Esophagus muscularis mucosa (tissue), 4 donors: ENCODE data around the gene FKBP9. TPM values are rescaled to one million over a fixed set of nuclear protein-coding genes. Genes with fewer than 3 reads are reported as not detected.

ENCODE experiments used
- DNase-seq: peaks from one replicate; pipeline ENCODE4 v3.0.0-alpha.2; 2017; ENCODE audit errors: extremely low spot score
- H3K27ac ChIP-seq, 4 donors: fragments of 200-600 bp; sonication (generic); replicated peaks in 1 of 4; 1 replicate in 3 of 4; 2 replicates in 1 of 4; pipeline ENCODE4 v1.5.1; 2016 to 2019; ENCODE audit warnings: mild to moderate bottlenecking in 1 of 4
- H3K27me3 ChIP-seq, 4 donors: fragments of 200-600 bp; sonication (generic); one replicate each; pipeline versions ENCODE4 v1.5.1 to v1.6.0; 2016 to 2019
- H3K36me3 ChIP-seq, 4 donors: fragments of 200-600 bp; sonication (generic); one replicate each; pipeline ENCODE4 v1.5.1; 2016 to 2019
- H3K4me1 ChIP-seq, 4 donors: fragments of 200-600 bp; sonication (generic); one replicate each; pipeline ENCODE4 v1.5.1; 2016 to 2019
- H3K4me3 ChIP-seq, 4 donors: fragments of 200-600 bp; sonication (generic); 1 replicate in 2 of 4; 2 replicates in 2 of 4; pipeline ENCODE4 v1.5.1; 2016 to 2019; ENCODE audit warnings: mild to moderate bottlenecking in 4 of 4, moderate library complexity in 1 of 4
- H3K9me3 ChIP-seq, 4 donors: fragments of 200-600 bp; sonication (generic); 1 replicate in 3 of 4; 2 replicates in 1 of 4; pipeline ENCODE4 v1.5.1; 2016 to 2019
- EP300 ChIP-seq: sonication (generic); formaldehyde crosslinking; IDR thresholded peaks from one replicate; pipeline ENCODE4 v1.6.1; 2017; ENCODE audit warnings: antibody characterized with exemption
- POLR2A ChIP-seq: fragments of 450-650 bp; IDR thresholded peaks from one replicate; pipeline ENCODE4 v1.6.1; 2017; ENCODE audit warnings: antibody characterized with exemption, moderate library complexity, mild to moderate bottlenecking, low read depth
- POLR2AphosphoS5 ChIP-seq, 2 donors: sonication (generic); formaldehyde crosslinking; IDR thresholded peaks; one replicate each; pipeline ENCODE4 v1.6.1; 2017; ENCODE audit warnings: antibody characterized with exemption in 2 of 2
- whole genome bisulfite sequencing: methylation state at CpG from one replicate; pipeline ENCODE4 v1.1.5; 2018; 5-methylcytosine and 5-hydroxymethylcytosine counted together
- intact Hi-C: fragments of 100-400 bp; cut with DNase I; formaldehyde crosslinking; loops from one replicate; pipeline ENCODE4 v1.15.1; 2023
- total RNA-seq, 4 donors: library from RNA; depleted of rRNA; stranded (reverse); fragments of >200 nt; gene quantifications; one replicate each; pipeline versions ENCODE4 v1.1.0 to v1.2.1, GENCODE V29; 2016
- TF ChIP-seq, protein P1 (sequence below), 3 experiments: fragments of 200-600 bp in 2 of 3; fragments of 450-650 bp in 1 of 3; sonication (generic) in 2 of 3; IDR thresholded peaks; one replicate each; pipeline ENCODE4 v1.5.1; 2017 to 2019; ENCODE audit warnings: antibody characterized with exemption in 3 of 3, mild to moderate bottlenecking in 2 of 3, moderate library complexity in 1 of 3

Gene FKBP9, protein sequence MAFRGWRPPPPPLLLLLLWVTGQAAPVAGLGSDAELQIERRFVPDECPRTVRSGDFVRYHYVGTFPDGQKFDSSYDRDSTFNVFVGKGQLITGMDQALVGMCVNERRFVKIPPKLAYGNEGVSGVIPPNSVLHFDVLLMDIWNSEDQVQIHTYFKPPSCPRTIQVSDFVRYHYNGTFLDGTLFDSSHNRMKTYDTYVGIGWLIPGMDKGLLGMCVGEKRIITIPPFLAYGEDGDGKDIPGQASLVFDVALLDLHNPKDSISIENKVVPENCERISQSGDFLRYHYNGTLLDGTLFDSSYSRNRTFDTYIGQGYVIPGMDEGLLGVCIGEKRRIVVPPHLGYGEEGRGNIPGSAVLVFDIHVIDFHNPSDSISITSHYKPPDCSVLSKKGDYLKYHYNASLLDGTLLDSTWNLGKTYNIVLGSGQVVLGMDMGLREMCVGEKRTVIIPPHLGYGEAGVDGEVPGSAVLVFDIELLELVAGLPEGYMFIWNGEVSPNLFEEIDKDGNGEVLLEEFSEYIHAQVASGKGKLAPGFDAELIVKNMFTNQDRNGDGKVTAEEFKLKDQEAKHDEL
- 100 to 1,000 TPM; 119 to 123 (median 122) TPM for total RNA-seq

DNA sequence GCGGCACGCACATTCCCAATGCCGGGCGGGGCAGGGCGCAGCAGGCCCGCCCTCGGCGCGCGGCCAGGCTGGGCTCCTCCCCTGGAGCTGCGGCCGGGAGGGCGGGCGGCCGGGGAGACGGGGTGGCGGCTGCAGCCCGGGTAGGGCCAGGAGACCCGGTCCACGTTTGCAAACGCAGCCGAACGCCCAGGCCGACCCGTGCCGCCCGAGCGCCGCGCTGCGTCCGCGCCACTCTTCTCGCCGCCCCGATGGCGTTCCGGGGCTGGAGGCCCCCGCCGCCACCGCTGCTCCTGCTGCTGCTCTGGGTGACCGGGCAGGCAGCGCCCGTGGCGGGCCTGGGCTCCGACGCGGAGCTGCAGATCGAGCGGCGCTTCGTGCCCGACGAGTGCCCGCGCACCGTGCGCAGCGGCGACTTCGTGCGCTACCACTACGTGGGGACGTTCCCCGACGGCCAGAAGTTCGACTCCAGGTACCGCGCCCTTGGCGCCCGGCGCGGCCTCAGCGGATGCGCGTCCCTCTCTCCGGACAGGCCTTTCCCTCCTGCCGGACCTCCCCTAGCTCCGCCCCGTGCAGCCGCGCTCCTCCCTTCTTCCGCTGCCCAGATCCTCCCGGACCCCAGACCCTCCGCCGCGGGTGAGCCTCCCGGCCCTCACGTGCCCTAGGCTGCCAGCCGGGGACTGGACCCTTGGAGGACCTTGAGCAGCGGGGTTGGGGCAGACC lies at the start of gene FKBP9:
TSS of gene FKBP9 (plus strand) at position 115 of the 720 bp plus-strand sequence. CDS start at position 249, 134 bp downstream.
- no CpG with 5 or more reads among the region's 91 CpGs for WGBS
- DNase-seq = peak; percentile 95
- Histone ChIP-seq H3K27me3 (no peaks in the 10 kb centered on the region), H3K9me3 (no peaks in the 10 kb centered on the region), H3K36me3 (no peaks in the 10 kb centered on the region), H3K4me1 (peaks cover 17 to 30% (median 26%) of the 10 kb centered on the region in 4 donors), H3K27ac (peak within 1 kb of the TSS; percentile 91 to 96 (median 92)), H3K4me3 (peak within 1 kb of the TSS; percentile 79 to 97 (median 96))
- TF ChIP-seq, protein P1, sequence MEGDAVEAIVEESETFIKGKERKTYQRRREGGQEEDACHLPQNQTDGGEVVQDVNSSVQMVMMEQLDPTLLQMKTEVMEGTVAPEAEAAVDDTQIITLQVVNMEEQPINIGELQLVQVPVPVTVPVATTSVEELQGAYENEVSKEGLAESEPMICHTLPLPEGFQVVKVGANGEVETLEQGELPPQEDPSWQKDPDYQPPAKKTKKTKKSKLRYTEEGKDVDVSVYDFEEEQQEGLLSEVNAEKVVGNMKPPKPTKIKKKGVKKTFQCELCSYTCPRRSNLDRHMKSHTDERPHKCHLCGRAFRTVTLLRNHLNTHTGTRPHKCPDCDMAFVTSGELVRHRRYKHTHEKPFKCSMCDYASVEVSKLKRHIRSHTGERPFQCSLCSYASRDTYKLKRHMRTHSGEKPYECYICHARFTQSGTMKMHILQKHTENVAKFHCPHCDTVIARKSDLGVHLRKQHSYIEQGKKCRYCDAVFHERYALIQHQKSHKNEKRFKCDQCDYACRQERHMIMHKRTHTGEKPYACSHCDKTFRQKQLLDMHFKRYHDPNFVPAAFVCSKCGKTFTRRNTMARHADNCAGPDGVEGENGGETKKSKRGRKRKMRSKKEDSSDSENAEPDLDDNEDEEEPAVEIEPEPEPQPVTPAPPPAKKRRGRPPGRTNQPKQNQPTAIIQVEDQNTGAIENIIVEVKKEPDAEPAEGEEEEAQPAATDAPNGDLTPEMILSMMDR (IDR thresholded peaks at IDR 0.05) = peak in 1 of 3 experiments; percentile 10
- peak; percentile 21 for TF ChIP-seq POLR2A
- peak; percentile 68 to 72 for TF ChIP-seq POLR2AphosphoS5 (IDR thresholded peaks at IDR 0.05)
- no peak for TF ChIP-seq EP300
- intact Hi-C loops = loop anchor here (1.0 to 5.0 kb wide), 2 partner anchors 15 to 105 kb away; partner anchors contain the start of gene NT5C3A

DNA sequence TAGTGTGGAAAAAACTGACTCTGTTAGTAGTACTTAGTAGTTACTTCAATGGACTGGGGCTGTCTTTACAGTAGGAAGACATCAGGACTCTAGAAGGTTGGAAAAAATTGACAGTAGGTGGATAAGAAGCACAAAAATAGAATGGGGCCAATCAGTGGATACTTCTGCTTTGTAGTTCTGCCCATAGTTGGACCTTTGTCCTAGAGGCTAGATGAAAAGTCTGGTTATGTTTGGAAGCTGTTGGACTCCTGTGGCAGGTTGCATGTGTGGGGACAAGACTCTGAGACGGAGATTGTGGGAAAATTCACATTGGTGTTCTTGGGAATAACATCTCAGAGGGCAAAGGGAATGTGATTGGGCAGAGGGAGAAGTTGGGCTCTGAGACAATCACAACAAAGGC lies 47.0 kb upstream of the FKBP9 start:
- H3K4me1 ChIP-seq = peaks cover under 1 to 5% (median 4%) of the 10 kb centered on the region in 4 donors
- H3K27me3 ChIP-seq = no peaks in the 10 kb centered on the region
- TF ChIP-seq POLR2A (no peak), EP300 (no peak), POLR2AphosphoS5 (IDR thresholded peaks at IDR 0.05) (no peak)
- no peaks in the 10 kb centered on the region for H3K9me3 ChIP-seq
- DNase-seq = no peak
- intact Hi-C loops = no loop called here
- H3K27ac ChIP-seq = no peak overlapping the region
- no peak overlapping the region for H3K4me3 ChIP-seq
- WGBS = 91% methylated on average over 1 of the region's 1 CpG
- H3K36me3 ChIP-seq = peaks cover 0 to 18% (median 10%) of the 10 kb centered on the region in 4 donors

DNA sequence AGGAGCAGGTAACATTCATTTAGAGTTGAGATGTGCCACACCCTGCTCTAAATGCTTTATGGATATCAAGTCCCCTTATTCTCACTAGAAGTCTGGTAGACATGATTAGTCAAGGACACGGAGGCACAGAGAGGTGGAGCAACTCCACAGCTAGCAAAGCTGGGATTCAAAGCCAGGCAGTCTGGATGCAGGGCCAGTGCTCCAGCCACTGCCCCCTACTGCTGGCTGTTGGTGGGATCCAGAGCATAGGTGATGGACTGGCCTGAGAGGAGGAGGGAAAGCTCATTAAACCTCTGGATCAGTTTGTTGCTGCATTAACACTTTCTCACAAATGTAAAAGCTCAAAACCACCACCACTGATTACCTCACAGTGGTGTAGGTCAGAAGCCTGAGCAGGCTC lies 43.1 kb upstream of the FKBP9 start:
- Histone ChIP-seq H3K4me3 (no peak overlapping the region), H3K4me1 (no peaks in the 10 kb centered on the region), H3K27ac (no peak overlapping the region), H3K9me3 (no peaks in the 10 kb centered on the region), H3K36me3 (peaks cover 13 to 53% (median 43%) of the 10 kb centered on the region in 4 donors), H3K27me3 (no peaks in the 10 kb centered on the region)
- no peak for DNase-seq
- WGBS = 80% methylated on average over 1 of the region's 1 CpG
- no peak for TF ChIP-seq EP300
- no peak for TF ChIP-seq POLR2A
- no peak for TF ChIP-seq POLR2AphosphoS5 (IDR thresholded peaks at IDR 0.05)
- TF ChIP-seq, protein P1 (IDR thresholded peaks at IDR 0.05) = no peak
- intact Hi-C loops = no loop called here

DNA sequence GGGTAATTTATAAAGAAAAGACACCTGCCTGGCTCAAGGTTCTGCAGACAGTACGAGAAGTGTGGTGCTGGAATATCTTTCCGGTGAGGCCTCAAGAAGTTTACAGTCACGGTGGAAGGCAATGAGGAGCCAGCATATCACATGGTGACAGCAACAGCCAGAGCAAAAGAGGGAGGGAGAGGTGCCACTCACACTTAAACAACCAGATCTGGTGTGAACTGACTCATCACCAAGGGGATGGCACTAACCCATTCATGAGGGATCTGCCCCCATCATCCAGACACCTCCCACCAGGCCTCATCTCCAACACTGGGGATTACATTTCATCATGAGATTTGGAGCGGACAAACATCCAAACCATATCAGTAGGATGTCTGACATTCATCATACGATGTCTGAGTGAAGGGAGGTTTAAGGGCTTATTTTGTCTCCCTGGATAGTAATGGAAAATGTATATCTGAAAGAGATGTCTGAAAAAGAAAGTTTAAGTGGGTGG lies 42.2 kb upstream of the FKBP9 start:
- H3K4me3 ChIP-seq = no peak overlapping the region
- H3K4me1 ChIP-seq = no peaks in the 10 kb centered on the region
- H3K27me3 ChIP-seq = no peaks in the 10 kb centered on the region
- H3K9me3 ChIP-seq = no peaks in the 10 kb centered on the region
- H3K36me3 ChIP-seq = peaks cover 13 to 60% (median 50%) of the 10 kb centered on the region in 4 donors
- intact Hi-C loops = no loop called here
- TF ChIP-seq EP300 = no peak
- TF ChIP-seq POLR2AphosphoS5 (IDR thresholded peaks at IDR 0.05) = no peak
- TF ChIP-seq, protein P1 (IDR thresholded peaks at IDR 0.05) = no peak
- TF ChIP-seq POLR2A = no peak
- 95% methylated on average over 5 of the region's 5 CpGs for WGBS
- no peak overlapping the region for H3K27ac ChIP-seq
- no peak for DNase-seq
